A549 (cell line): ENCODE data around the gene CPTP. TPM values are rescaled to one million over a fixed set of nuclear protein-coding genes. Genes with fewer than 3 reads are reported as not detected.

Experiments used
- ATAC-seq, 2 experiments: fragments of 200-7000 bp in 1 of 2; fragments of >200 bp in 1 of 2; cut with Nextera tagmentation in 1 of 2; cut with Tn5 transposase in 1 of 2; 3 replicates each; pipeline versions ENCODE4 v1.8.0 to v1.9.1; 2018 to 2020; ENCODE audit warnings: mild to moderate bottlenecking in 1 of 2, moderate library complexity in 1 of 2
- CTCF ChIA-PET: fragments of 300-600 bp; sonication (Branson Sonifier 250); formaldehyde crosslinking; extraction: SDS; loops from one replicate; lab custom pipeline; 2021; ENCODE audit warnings: antibody characterized with exemption, inconsistent platforms; lab: Yijun Ruan, JAX
- POLR2A ChIA-PET: fragments of 350-600 bp; formaldehyde crosslinking; extraction: SDS; loops from one replicate; lab custom pipeline; 2021; ENCODE audit warnings: antibody characterized with exemption, inconsistent platforms; lab: Yijun Ruan, JAX
- DNase-seq, 2 experiments: peaks; one replicate each; pipeline versions ENCODE4 v3.0.0 to v3.0.0-alpha.2; 2011 to 2016; ENCODE audit warnings: low read depth in 1 of 2, low spot score in 1 of 2
- FAIRE-seq: peaks from 2 replicates; lab custom pipeline; 2011; peaks lifted over from hg19 to GRCh38; lab: Jason Lieb, UNC
- H3K27ac ChIP-seq, 2 experiments: fragments of >200 bp; sonication (Bioruptor Twin); formaldehyde crosslinking; 3 replicates each; pipeline ENCODE4 v1.5.1; 2016 to 2017
- H3K4me1 ChIP-seq: fragments of >200 bp; sonication (Bioruptor Twin); formaldehyde crosslinking; 3 replicates; pipeline ENCODE4 v1.6.1; 2016
- H3K4me2 ChIP-seq: fragments of >200 bp; sonication (Bioruptor Twin); formaldehyde crosslinking; 3 replicates; pipeline ENCODE4 v1.6.1; 2016
- H3K4me3 ChIP-seq: fragments of >200 bp; sonication (Bioruptor Twin); formaldehyde crosslinking; 3 replicates; pipeline ENCODE4 v1.5.1; 2016
- H3K9me3 ChIP-seq: fragments of >200 bp; sonication (Bioruptor Twin); formaldehyde crosslinking; 3 replicates; pipeline ENCODE4 v1.6.1; 2016
- BHLHE40 ChIP-seq: IDR thresholded peaks from 2 replicates; pipeline ENCODE4 v1.6.1; 2012; ENCODE audit warnings: low read depth, low read length, inconsistent platforms
- CBX8 ChIP-seq: fragments of 200-600 bp; sonication (generic); IDR thresholded peaks from 2 replicates; pipeline ENCODE4 v1.6.1; 2016
- CTCF ChIP-seq: fragments of >200 bp; sonication (Bioruptor Twin); formaldehyde crosslinking; IDR thresholded peaks from 3 replicates; pipeline ENCODE4 v1.5.1; 2016
- E2F6 ChIP-seq: IDR thresholded peaks from 2 replicates; pipeline ENCODE4 v1.6.1; 2012; ENCODE audit warnings: low read depth, borderline replicate concordance
- EHMT2 ChIP-seq: fragments of 200-600 bp; sonication (generic); IDR thresholded peaks from 2 replicates; pipeline ENCODE4 v1.6.1; 2016; ENCODE audit warnings: antibody characterized with exemption, low read depth, mild to moderate bottlenecking, moderate library complexity
- ESRRA ChIP-seq: fragments of 150-350 bp; IDR thresholded peaks from 2 replicates; pipeline ENCODE4 v1.6.1; 2014; ENCODE audit warnings: mild to moderate bottlenecking, low read length, borderline replicate concordance
- FOSB ChIP-seq: fragments of 250-450 bp; sonication (Bioruptor Pico); IDR thresholded peaks from 2 replicates; pipeline ENCODE4 v1.5.0; 2020; ENCODE audit warnings: mild to moderate bottlenecking, moderate library complexity
- GATA3 ChIP-seq: IDR thresholded peaks from 2 replicates; pipeline ENCODE4 v1.6.1; 2012; ENCODE audit warnings: borderline replicate concordance
- HMGXB4 ChIP-seq: fragments of 250-450 bp; sonication (Bioruptor Pico); IDR thresholded peaks from 2 replicates; pipeline ENCODE4 v1.5.0; 2021; ENCODE audit warnings: mild to moderate bottlenecking, moderate library complexity, borderline replicate concordance
- HOXA7 ChIP-seq: fragments of 250-450 bp; sonication (Bioruptor Pico); IDR thresholded peaks from 2 replicates; pipeline ENCODE4 v1.5.0; 2020; ENCODE audit warnings: mild to moderate bottlenecking, moderate library complexity
- HOXB13 ChIP-seq: fragments of 250-450 bp; sonication (Bioruptor Pico); IDR thresholded peaks from 2 replicates; pipeline ENCODE4 v1.5.0; 2020; ENCODE audit warnings: low read depth, mild to moderate bottlenecking, moderate library complexity
- KDM1A ChIP-seq: fragments of 200-600 bp; sonication (generic); IDR thresholded peaks from 2 replicates; pipeline ENCODE4 v1.6.1; 2016; ENCODE audit warnings: low read depth, mild to moderate bottlenecking
- KDM5A ChIP-seq: fragments of 200-600 bp; sonication (generic); IDR thresholded peaks from 2 replicates; pipeline ENCODE4 v1.6.1; 2016; ENCODE audit warnings: antibody characterized with exemption, mild to moderate bottlenecking
- MAX ChIP-seq: IDR thresholded peaks from 2 replicates; pipeline ENCODE4 v1.6.1; 2012
- NFE2L2 ChIP-seq: fragments of 150-350 bp; conservative IDR thresholded peaks from 2 replicates; pipeline ENCODE4 v1.6.1; 2014; ENCODE audit warnings: low read length
- PBX3 ChIP-seq: IDR thresholded peaks from 2 replicates; pipeline ENCODE4 v1.6.1; 2012
- RAD21 ChIP-seq, 2 experiments: fragments of >200 bp in 1 of 2; sonication (Bioruptor Twin) in 1 of 2; formaldehyde crosslinking in 1 of 2; IDR thresholded peaks in 1 of 2; conservative IDR thresholded peaks in 1 of 2; 2 replicates in 1 of 2; 3 replicates in 1 of 2; pipeline ENCODE4 v1.6.1; 2012 to 2018; ENCODE audit warnings: inconsistent platforms in 1 of 2
- RARB ChIP-seq: fragments of 250-450 bp; sonication (Bioruptor Pico); IDR thresholded peaks from 2 replicates; pipeline ENCODE4 v1.8.0; 2021; ENCODE audit warnings: mild to moderate bottlenecking, moderate library complexity
- RCOR1 ChIP-seq: fragments of 150-350 bp; IDR thresholded peaks from 2 replicates; pipeline ENCODE4 v1.6.1; 2014; ENCODE audit warnings: antibody characterized with exemption, low read length, low read depth
- RNF2 ChIP-seq: fragments of 200-600 bp; sonication (generic); IDR thresholded peaks from 2 replicates; pipeline ENCODE4 v1.6.1; 2016; ENCODE audit warnings: low read depth, mild to moderate bottlenecking, antibody characterized with exemption, moderate library complexity, borderline replicate concordance
- SMC3 ChIP-seq: fragments of >200 bp; sonication (Bioruptor Twin); formaldehyde crosslinking; IDR thresholded peaks from 3 replicates; pipeline ENCODE4 v1.6.1; 2018; ENCODE audit warnings: inconsistent platforms
- SREBF2 ChIP-seq: fragments of 450-650 bp; IDR thresholded peaks from 2 replicates; pipeline ENCODE4 v1.6.1; 2014; ENCODE audit warnings: mild to moderate bottlenecking, moderate library complexity
- ZFP36 ChIP-seq: fragments of 450-650 bp; IDR thresholded peaks from 2 replicates; pipeline ENCODE4 v1.6.1; 2014; ENCODE audit warnings: borderline replicate concordance; ENCODE audit not compliant: partially characterized antibody
- ZNF302 ChIP-seq: fragments of 250-450 bp; sonication (Bioruptor Pico); IDR thresholded peaks from 2 replicates; pipeline ENCODE4 v1.9.0; 2021; ENCODE audit warnings: inconsistent platforms, mild to moderate bottlenecking, moderate library complexity
- WGBS: methylation state at CpG from one replicate; pipeline ENCODE4 v1.1.6; 2017; ENCODE audit errors: missing lambda C conversion rate; 5-methylcytosine and 5-hydroxymethylcytosine counted together
- polyA plus RNA-seq, 4 experiments: library from polyadenylated mRNA; depleted of rRNA in 3 of 4; stranded (reverse); fragments of >200 nt; fragmentation: RNase III in 1 of 4; extraction: RNeasy Plus Mini Kit Qiagen cat#74134 plus additional on column Dnase treatment in 1 of 4; gene quantifications; 2 replicates in 3 of 4; 3 replicates in 1 of 4; pipeline ENCODE4 v1.2.3, GENCODE V29; 2011 to 2017

Gene CPTP
- polyA plus RNA-seq, 2 of the 4 experiments (the other 2 are of a cell fraction), result 4.3 to 11.9 TPM

- CTCF ChIA-PET, result interaction anchor here (0.6 to 3.5 kb wide), 27 partner anchors 9 to 309 kb away, joined by 3 to 72 read pairs (median 4); partner anchors contain the start of genes PERM1, SCNN1D and UBE2J2
- Histone ChIP-seq H3K4me3 (no peak overlapping the region), H3K27ac (no peak overlapping the region), H3K9me3 (no peaks in the 10 kb centered on the region), H3K4me2 (no peak overlapping the region), H3K4me1 (no peaks in the 10 kb centered on the region)
- POLR2A ChIA-PET, result no interaction called here
- 68% methylated on average over 7 of the region's 28 CpGs for WGBS
- TF ChIP-seq KDM5A (no peak), RNF2 (no peak), HOXB13 (no peak), CBX8 (no peak), EHMT2 (no peak), RARB (CRISPR knock-in tag) (no peak), KDM1A (no peak), ZNF302 (CRISPR knock-in tag) (no peak), SREBF2 (no peak), HOXA7 (CRISPR knock-in tag) (no peak), SMC3 (no peak), HMGXB4 (CRISPR knock-in tag) (no peak), ZFP36 (no peak), ESRRA (no peak), PBX3 (no peak), BHLHE40 (no peak), MAX (no peak), GATA3 (no peak), FOSB (no peak)
- FAIRE-seq (no peak), DNase-seq (no peak), ATAC-seq (peak in 1 of 2 experiments; percentile 23; a peak in 3 of 6 replicates)
These were observed 33.5 kb upstream of the CPTP start for GRCh38 chr1:1291023-1291528.

- peak; percentile 62 to 89; a peak in 5 of 6 replicates for ATAC-seq
- ChIA-PET CTCF (interaction anchor here (0.6 to 3.5 kb wide), 29 partner anchors 9 to 309 kb away, joined by 3 to 72 read pairs (median 4); partner anchors contain the start of genes PERM1 and SCNN1D), POLR2A (no interaction called here)
- Histone ChIP-seq H3K27ac (no peak overlapping the region), H3K4me2 (no peak overlapping the region), H3K4me1 (no peaks in the 10 kb centered on the region)
- WGBS, result 90% methylated on average over 2 of the region's 45 CpGs
- no peak for FAIRE-seq
- TF ChIP-seq GATA3 (no peak), RCOR1 (no peak), EHMT2 (no peak), RAD21 (conservative IDR thresholded peaks at IDR 0.05 in 1 of 2, IDR thresholded peaks at IDR 0.05 in 1 of 2) (peak; percentile 57 to 58), SMC3 (peak; percentile 47), NFE2L2 (no peak), CTCF (peak; percentile 37), E2F6 (no peak)
- TF ChIP-seq, all 56 proteins: peak for 3
- peak in 1 of 2 experiments; percentile 69 for DNase-seq
- H3K4me3 ChIP-seq, result no peak overlapping the region
- H3K9me3 ChIP-seq, result no peaks in the 10 kb centered on the region
These were observed 32.8 kb upstream of the CPTP start for GRCh38 chr1:1291548-1292441.
